Measurements from ENCODE around the gene VWA5B2.
A peak's percentile ranks its signal among the peaks of the same experiment; 100 is the strongest.
"Not testable (repeated sequence)": the region's sequence is repeated elsewhere in the genome, so short reads cannot be mapped to it uniquely, and the experiment has no call there.

The VWA5B2 gene

GRCh38 chr3:184248454-184249411 is 19.3 kb downstream of the VWA5B2 start, which contains the start of gene ALG3:
Gene ALG3, minus strand, starts transcription at chr3:184248962. Its CDS starts 22 bp downstream, at chr3:184248940.
- DNase-seq: peak; percentile 50 to 91

GRCh38 chr3:184249412-184250166 is 20.2 kb downstream of the VWA5B2 start, which contains the start of gene EEF1AKMT4:
Gene EEF1AKMT4, plus strand, starts transcription at chr3:184249672. Its CDS starts 23 bp downstream, at chr3:184249695.
- peak; percentile 95 to 99 for DNase-seq

GRCh38 chr3:184250167-184250828 is 20.9 kb downstream of the VWA5B2 start:
- peak; percentile 89 to 96 for DNase-seq

- DNase-seq: no peak
These were observed 26.1 kb downstream of the VWA5B2 start for GRCh38 chr3:184255291-184256039.

- DNase-seq: no peak
These were observed 27.9 kb downstream of the VWA5B2 start for GRCh38 chr3:184257083-184257915.

- no peak for DNase-seq
These were observed 29.5 kb downstream of the VWA5B2 start for GRCh38 chr3:184258926-184259325.

GRCh38 chr3:184259396-184259877 is 30.1 kb downstream of the VWA5B2 start:
- peak in 1 of 2 experiments; percentile 58 for DNase-seq

GRCh38 chr3:184259878-184260723 is 30.7 kb downstream of the VWA5B2 start:
- DNase-seq: peak; percentile 14 to 63

GRCh38 chr3:184260724-184261269 is 31.4 kb downstream of the VWA5B2 start:
- peak in 1 of 2 experiments; percentile 56 for DNase-seq

GRCh38 chr3:184261270-184261853 is 32.0 kb downstream of the VWA5B2 start, which contains the start of gene CAMK2N2:
Gene CAMK2N2, minus strand, starts transcription at chr3:184261553. Its CDS starts 268 bp downstream, at chr3:184261285.
- peak; percentile 86 to 95 for DNase-seq

- DNase-seq: peak; percentile 59 to 88
These were observed 32.7 kb downstream of the VWA5B2 start for GRCh38 chr3:184261854-184262763.

- peak in 1 of 2 experiments; percentile 59 for DNase-seq
These were observed 33.4 kb downstream of the VWA5B2 start for GRCh38 chr3:184262764-184263179.

GRCh38 chr3:184267249-184267648 is 37.9 kb downstream of the VWA5B2 start:
- DNase-seq: not testable (repeated sequence)

- no peak for DNase-seq
These were observed 42.9 kb downstream of the VWA5B2 start for GRCh38 chr3:184272269-184272668.

GRCh38 chr3:184275381-184275701 is 46.0 kb downstream of the VWA5B2 start:
- no peak for DNase-seq

GRCh38 chr3:184275961-184276910 is 46.9 kb downstream of the VWA5B2 start, which contains the start of gene ECE2:
Gene ECE2, plus strand, starts transcription at chr3:184276022. Its CDS starts 132 bp downstream, at chr3:184276154.
- no peak for DNase-seq

- DNase-seq: no peak
These were observed 48.0 kb downstream of the VWA5B2 start for GRCh38 chr3:184277366-184277765.

Data from NCI-H526 (cell line).